Measurements from ENCODE around the gene TRIP11. TPM values are rescaled to one million over a fixed set of nuclear protein-coding genes. Genes with fewer than 3 reads are reported as not detected.

Gene TRIP11
- total RNA-seq, 3 donors from 2014 or later (not counting 1 experiment from before 2014, with no cell fraction given): 42.9 to 63.6 (median 49.8) TPM

- WGBS (ENCODE audit: insufficient coverage): 70% methylated on average over 3 of the region's 3 CpGs
- peaks cover 50 to 54% of the 10 kb centered on the region in 2 donors for H3K4me1 Mint-ChIP-seq
Observed at GRCh38 chr14:92037989-92038388, 1.9 kb downstream of the TRIP11 start.

GRCh38 chr14:92035890-92036289, 4.0 kb downstream of the TRIP11 start:
- Mint-ChIP-seq H3K27me3 (ENCODE audit: low read depth in 2 of 2) (no peaks in the 10 kb centered on the region), H3K4me1 (peaks cover 49 to 54% of the 10 kb centered on the region in 2 donors), H3K36me3 (no peaks in the 10 kb centered on the region), H3K9me3 (no peaks in the 10 kb centered on the region), H3K4me3 (no peak overlapping the region), H3K27ac (no peak overlapping the region)
- peaks cover 10% of the 10 kb centered on the region for H3K36me3 ChIP-seq (ENCODE audit: control insufficient read depth, insufficient read depth, low read length)
- H3K27ac ChIP-seq (ENCODE audit: low read length): no peak overlapping the region
- DNase-seq (no peak), ATAC-seq (no peak)
- WGBS (ENCODE audit: insufficient coverage): 96% methylated on average over 1 of the region's 1 CpG
- H3K4me3 ChIP-seq (ENCODE audit: low read length): no peak overlapping the region
- H3K4me1 ChIP-seq (ENCODE audit: control insufficient read depth, insufficient read depth, low read length): peaks cover 8% of the 10 kb centered on the region
- H3K27me3 ChIP-seq (ENCODE audit: control insufficient read depth, insufficient read depth, low read length): no peaks in the 10 kb centered on the region
- intact Hi-C loops (cut with micrococcal nuclease): no loop called here
- no peak for TF ChIP-seq CTCF (IDR thresholded peaks at IDR 0.05)
- H3K9me3 ChIP-seq (ENCODE audit: control insufficient read depth, insufficient read depth, low read length): no peaks in the 10 kb centered on the region

More at GRCh38 chr14:92037989-92038388, 1.9 kb downstream of the TRIP11 start:
- peak overlapping the region; percentile 95 for H3K4me3 Mint-ChIP-seq
- Histone ChIP-seq H3K27ac (ENCODE audit: low read length) (no peak overlapping the region), H3K36me3 (ENCODE audit: control insufficient read depth, insufficient read depth, low read length) (no peaks in the 10 kb centered on the region), H3K9me3 (ENCODE audit: control insufficient read depth, insufficient read depth, low read length) (no peaks in the 10 kb centered on the region), H3K4me1 (ENCODE audit: control insufficient read depth, insufficient read depth, low read length) (peaks cover 11% of the 10 kb centered on the region), H3K4me3 (ENCODE audit: low read length) (no peak overlapping the region), H3K27me3 (ENCODE audit: control insufficient read depth, insufficient read depth, low read length) (no peaks in the 10 kb centered on the region)
- H3K27ac Mint-ChIP-seq: peak overlapping the region; percentile 98
- H3K36me3 Mint-ChIP-seq: no peaks in the 10 kb centered on the region
- TF ChIP-seq CTCF (IDR thresholded peaks at IDR 0.05): no peak
- ATAC-seq: no peak
- H3K9me3 Mint-ChIP-seq: no peaks in the 10 kb centered on the region
- H3K27me3 Mint-ChIP-seq (ENCODE audit: low read depth in 2 of 2): no peaks in the 10 kb centered on the region
- DNase-seq: no peak
- intact Hi-C loops (cut with micrococcal nuclease): no loop called here

- peaks cover 4% of the 10 kb centered on the region for H3K4me1 ChIP-seq (ENCODE audit: control insufficient read depth, insufficient read depth, low read length)
- H3K27ac Mint-ChIP-seq: peak overlapping the region; percentile 17 to 56
- H3K36me3 ChIP-seq (ENCODE audit: control insufficient read depth, insufficient read depth, low read length): peaks cover 14% of the 10 kb centered on the region
- no peak for DNase-seq
- no peaks in the 10 kb centered on the region for H3K27me3 ChIP-seq (ENCODE audit: control insufficient read depth, insufficient read depth, low read length)
- TF ChIP-seq CTCF (IDR thresholded peaks at IDR 0.05): no peak
- no peak overlapping the region for H3K4me3 ChIP-seq (ENCODE audit: low read length)
- no peak for ATAC-seq
- no peak overlapping the region for H3K27ac ChIP-seq (ENCODE audit: low read length)
- H3K4me1 Mint-ChIP-seq: peaks cover 33 to 39% of the 10 kb centered on the region in 2 donors
- H3K4me3 Mint-ChIP-seq: no peak overlapping the region
- intact Hi-C loops (cut with micrococcal nuclease): no loop called here
- WGBS (ENCODE audit: insufficient coverage): 95% methylated on average over 8 of the region's 11 CpGs
- no peaks in the 10 kb centered on the region for H3K9me3 Mint-ChIP-seq
- H3K36me3 Mint-ChIP-seq: no peaks in the 10 kb centered on the region
- H3K27me3 Mint-ChIP-seq (ENCODE audit: low read depth in 2 of 2): no peaks in the 10 kb centered on the region
- no peaks in the 10 kb centered on the region for H3K9me3 ChIP-seq (ENCODE audit: control insufficient read depth, insufficient read depth, low read length)
Observed at GRCh38 chr14:92033906-92034687, 5.8 kb downstream of the TRIP11 start.

Data from natural killer cell (primary cell).